Measurements from ENCODE around the gene CMSS1.
A peak's percentile ranks its signal among the peaks of the same experiment; 100 is the strongest.

Gene CMSS1

GRCh38 chr3:100105501-100105900 lies 287.8 kb downstream of the CMSS1 start:
- TF ChIP-seq CTCF (conservative IDR thresholded peaks at IDR 0.05; ENCODE audit: low read depth), result no peak
- DNase-seq (ENCODE audit: low spot score), result no peak
- no peak overlapping the region for H3K27ac ChIP-seq
- POLR2A ChIA-PET (ENCODE audit: low non-redundant PET), result no interaction called here
- CTCF ChIA-PET, result no interaction called here

GRCh38 chr3:100106094-100106493 lies 288.4 kb downstream of the CMSS1 start:
- POLR2A ChIA-PET (ENCODE audit: low non-redundant PET), result no interaction called here
- peak; percentile 26 for DNase-seq (ENCODE audit: low spot score)

GRCh38 chr3:100106531-100107141 lies 289.0 kb downstream of the CMSS1 start:
- ChIA-PET POLR2A (ENCODE audit: low non-redundant PET) (interaction anchor here (0.6 kb wide), 1 partner anchor 355 kb away, joined by 3 read pairs; no protein-coding TSS in a partner anchor), CTCF (no interaction called here)
- H3K27ac ChIP-seq, result no peak overlapping the region
- DNase-seq (ENCODE audit: low spot score), result peak; percentile 40
- no peak for TF ChIP-seq CTCF (conservative IDR thresholded peaks at IDR 0.05; ENCODE audit: low read depth)

More at GRCh38 chr3:100106094-100106493, 288.4 kb downstream of the CMSS1 start:
- TF ChIP-seq CTCF (conservative IDR thresholded peaks at IDR 0.05; ENCODE audit: low read depth), result no peak
- CTCF ChIA-PET, result no interaction called here
- no peak overlapping the region for H3K27ac ChIP-seq

- H3K27ac ChIP-seq, result no peak overlapping the region
- CTCF ChIA-PET, result no interaction called here
- POLR2A ChIA-PET (ENCODE audit: low non-redundant PET), result interaction anchor here (0.6 kb wide), 1 partner anchor 354 kb away, joined by 3 read pairs; no protein-coding TSS in a partner anchor
Observed at GRCh38 chr3:100107221-100107814, 289.7 kb downstream of the CMSS1 start.

GRCh38 chr3:100108464-100109079 lies 290.9 kb downstream of the CMSS1 start:
- H3K27ac ChIP-seq, result no peak overlapping the region
- no peak for TF ChIP-seq CTCF (conservative IDR thresholded peaks at IDR 0.05; ENCODE audit: low read depth)
- DNase-seq (ENCODE audit: low spot score), result no peak
- ChIA-PET POLR2A (ENCODE audit: low non-redundant PET) (no interaction called here), CTCF (interaction anchor here (0.6 kb wide), 1 partner anchor 9 kb away, joined by 3 read pairs; no protein-coding TSS in a partner anchor)

More at GRCh38 chr3:100107221-100107814, 289.7 kb downstream of the CMSS1 start:
- TF ChIP-seq CTCF (conservative IDR thresholded peaks at IDR 0.05; ENCODE audit: low read depth), result no peak
- peak; percentile 20 for DNase-seq (ENCODE audit: low spot score)

GRCh38 chr3:100110162-100110561 lies 292.5 kb downstream of the CMSS1 start:
- TF ChIP-seq CTCF (conservative IDR thresholded peaks at IDR 0.05; ENCODE audit: low read depth), result no peak
- H3K27ac ChIP-seq, result no peak overlapping the region
- CTCF ChIA-PET, result interaction anchor here (0.6 to 0.7 kb wide), 2 partner anchors 269 to 297 kb away, joined by 3 to 4 read pairs; no protein-coding TSS in a partner anchor
- no peak for DNase-seq (ENCODE audit: low spot score)
- POLR2A ChIA-PET (ENCODE audit: low non-redundant PET), result no interaction called here

All from RWPE1 (cell line).